Hematopoietic multipotent progenitor cell treated with erythropoietin and hydrocortisone succinate and interleukin-3 and kit ligand, for 6 days (in vitro differentiated cells): ENCODE data around the gene VWA5B1.

ENCODE experiments used
- DNase-seq: peaks from one replicate; pipeline ENCODE4 v3.0.0-alpha.2; 2015

VWA5B1 gene

DNA sequence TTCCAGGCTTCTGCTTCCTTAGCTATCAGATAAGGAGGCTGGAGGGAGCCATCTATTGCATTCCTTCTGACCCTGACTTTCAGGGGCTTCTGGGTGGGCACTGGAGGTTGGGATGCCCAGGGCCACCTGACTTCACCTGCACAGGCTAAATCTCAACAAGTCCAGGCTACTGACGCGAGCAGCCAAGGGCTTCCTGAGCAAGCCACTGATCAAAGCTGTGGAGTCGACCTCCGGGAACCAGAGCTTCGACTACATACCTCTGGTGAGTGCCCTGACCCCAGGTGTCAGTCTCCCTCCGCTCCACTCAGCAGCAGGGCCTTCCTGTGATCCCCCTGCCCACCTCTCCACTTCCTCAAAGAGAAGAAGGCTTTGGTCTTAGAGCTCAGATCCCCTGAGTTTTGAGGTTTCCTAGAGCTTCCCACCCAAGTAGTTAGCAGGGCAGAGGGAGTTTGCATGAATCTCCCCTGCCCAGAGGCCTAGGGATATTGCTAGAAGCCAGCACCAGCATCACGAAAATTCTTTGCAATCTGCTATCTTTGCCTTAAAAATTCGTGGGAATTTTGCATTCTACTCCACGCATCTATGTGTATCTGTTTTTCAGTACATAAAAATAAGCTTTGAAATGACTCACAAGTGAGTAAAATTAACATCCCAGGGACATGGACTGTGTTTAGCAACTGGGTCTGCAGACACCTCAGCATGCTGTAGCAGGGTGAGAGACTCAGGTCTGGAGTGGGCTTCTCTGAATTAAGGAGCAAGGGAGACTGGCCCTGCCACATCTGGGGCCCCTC is 61.4 kb downstream of the VWA5B1 start:
- no peak for DNase-seq

DNA sequence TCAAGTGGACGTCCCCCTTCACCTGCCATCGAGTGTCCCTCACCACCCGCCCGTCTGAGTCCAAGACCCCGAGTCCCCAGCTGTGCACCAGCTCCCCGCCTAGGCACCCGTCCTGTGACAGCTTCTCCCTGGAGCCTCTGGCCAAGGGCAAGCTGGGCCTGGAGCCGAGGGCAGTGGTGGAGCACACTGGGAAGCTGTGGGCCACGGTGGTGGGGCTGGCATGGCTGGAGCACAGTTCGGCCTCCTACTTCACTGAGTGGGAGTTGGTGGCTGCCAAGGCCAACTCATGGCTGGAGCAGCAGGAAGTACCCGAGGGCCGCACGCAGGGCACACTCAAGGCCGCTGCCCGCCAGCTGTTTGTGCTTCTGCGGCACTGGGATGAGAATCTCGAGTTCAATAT is 63.2 kb downstream of the VWA5B1 start:
- no peak for DNase-seq

DNA sequence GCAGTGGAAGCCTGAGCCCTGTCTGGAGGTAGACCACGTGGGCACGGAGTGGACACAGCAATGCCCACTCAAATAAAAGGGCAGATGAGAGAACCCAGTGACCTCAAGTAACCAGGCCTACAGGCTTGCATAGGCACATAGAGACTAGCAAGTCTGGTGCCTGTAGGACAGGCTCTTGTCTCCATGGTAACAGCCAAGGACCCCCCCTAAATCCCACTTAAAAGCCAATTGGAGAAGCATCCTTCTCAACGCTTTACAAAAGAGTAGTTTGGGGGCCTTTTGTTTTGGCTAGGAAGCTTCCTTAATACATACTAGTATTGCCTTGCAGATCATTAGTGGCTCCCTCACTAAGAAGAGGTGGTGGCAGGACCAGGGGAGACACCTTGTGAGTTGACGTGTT is 63.9 kb downstream of the VWA5B1 start:
- DNase-seq = no peak

DNA sequence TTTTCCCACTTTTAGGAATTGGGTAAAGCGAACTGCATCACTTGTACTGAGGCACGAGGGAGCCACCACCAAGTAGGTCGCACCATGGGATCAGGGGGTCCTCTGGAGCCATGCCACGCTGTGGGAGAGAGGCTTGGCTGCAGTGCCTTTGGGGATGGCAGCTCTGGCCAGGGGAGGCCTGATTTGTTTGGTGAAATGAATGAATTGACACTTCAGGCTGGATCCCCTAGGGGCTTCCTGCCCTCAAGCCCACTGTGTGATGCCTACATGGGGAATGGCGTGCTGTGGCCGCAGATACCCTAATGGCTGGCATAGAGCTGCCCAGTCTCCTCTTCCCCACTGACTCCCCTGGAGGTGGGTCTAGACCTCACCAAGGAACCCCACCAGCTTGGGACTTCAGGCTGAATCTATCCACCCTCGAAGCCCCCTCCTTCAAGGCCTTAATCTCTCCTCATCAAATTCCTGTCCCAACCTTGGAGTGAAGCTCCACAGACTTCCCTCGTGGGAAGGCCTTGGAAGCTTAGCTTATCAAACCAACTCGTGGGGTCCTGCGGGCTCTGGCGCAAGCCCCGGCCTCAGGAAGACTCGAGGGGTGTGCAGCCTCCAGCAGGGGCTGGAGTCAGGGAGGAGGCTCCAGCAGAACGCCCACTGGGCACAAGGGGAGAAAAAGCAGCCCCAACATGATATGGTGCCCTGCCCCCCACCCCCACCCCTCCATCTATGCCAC is 64.6 kb downstream of the VWA5B1 start:
- no peak for DNase-seq

DNA sequence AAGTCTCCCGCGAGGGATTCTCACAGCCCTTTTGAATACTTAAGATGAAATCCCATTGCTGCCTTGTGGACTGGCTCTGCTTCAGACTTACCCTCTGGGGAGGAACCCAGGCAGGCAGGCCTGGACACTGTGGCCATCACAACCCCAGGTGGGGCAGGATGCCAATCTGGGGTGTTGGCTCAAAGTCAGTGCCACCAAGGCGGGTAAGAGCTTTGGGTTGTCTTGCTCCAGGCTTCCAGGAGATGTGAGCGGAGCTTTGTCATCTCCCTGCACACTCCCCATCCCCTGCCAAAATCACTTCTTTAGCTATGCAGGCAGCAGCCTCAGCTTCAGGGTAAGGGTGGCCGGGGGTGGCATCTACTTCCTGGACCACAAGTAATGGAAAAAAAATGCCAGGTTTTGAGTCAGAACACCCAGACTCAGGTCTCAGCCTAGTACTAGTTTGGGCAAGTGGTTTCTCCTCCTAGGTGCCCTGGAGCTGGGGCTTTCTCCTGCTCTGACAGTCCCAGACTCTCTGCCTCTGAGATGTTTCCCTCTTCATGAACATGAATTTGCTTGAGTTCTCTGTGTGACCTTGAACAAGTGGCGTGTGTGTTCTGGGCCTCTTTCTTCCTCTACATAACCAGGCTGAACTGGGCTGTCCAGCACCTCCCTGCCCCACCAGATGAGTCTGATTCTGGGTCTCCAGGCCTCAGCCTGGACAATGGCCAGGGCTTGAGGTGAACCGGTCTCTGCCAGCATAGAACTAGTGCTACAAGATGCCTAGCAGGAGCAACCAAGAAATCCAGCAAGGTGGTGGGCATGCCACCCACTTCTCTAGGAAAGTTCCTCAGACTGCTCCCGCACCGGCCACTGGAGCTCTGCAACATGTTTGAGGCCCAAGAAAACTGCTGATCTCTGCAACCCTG is 65.4 kb downstream of the VWA5B1 start:
- no peak for DNase-seq

DNA sequence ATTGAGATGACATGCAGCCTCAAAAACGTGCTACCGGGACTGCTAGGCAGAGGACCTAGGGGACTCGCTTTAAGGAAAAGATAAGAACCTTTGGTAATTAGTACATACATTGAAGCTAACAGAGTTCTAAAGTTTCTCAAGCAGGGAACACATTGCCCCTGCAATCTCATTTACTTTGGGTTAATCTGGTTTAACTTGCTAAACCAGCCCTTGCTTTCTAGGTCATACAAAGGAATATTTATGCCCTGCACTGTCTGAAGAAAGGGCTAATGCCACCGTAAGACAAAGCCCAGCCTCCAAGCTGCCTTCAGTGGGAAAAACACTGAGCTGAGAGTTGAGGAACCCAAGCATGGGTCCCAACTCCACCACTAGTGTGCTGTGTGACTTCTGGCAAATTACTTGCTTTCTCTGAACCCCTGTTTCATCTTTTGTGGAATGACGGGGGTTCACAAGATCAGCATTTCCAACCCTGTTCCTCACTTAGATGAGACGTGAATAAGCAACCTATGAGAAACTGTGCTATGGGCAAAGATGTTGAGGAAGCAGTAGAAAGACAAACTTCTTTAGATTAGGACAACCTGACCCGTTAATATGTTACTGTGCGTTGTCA is 66.3 kb downstream of the VWA5B1 start:
- DNase-seq = no peak

DNA sequence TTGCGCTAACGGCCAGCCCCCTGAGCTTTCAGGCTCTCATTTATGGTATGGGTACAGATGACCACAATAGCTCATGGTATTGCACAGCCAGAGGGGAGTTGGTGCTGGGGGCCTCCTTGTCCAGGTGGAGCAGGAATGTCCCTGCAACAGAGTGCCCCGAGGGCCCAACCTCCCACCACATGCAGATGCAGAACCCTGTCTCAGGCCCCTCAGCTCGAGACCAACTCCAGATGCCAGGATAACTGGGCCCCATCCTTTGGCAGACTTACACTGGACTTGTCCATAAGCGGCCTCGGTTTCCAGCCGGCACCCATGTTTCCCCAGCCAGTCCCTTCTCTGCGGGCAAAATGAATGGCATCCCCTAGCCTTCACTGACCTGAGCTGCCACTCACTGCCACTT is 67.1 kb downstream of the VWA5B1 start:
- no peak for DNase-seq

DNA sequence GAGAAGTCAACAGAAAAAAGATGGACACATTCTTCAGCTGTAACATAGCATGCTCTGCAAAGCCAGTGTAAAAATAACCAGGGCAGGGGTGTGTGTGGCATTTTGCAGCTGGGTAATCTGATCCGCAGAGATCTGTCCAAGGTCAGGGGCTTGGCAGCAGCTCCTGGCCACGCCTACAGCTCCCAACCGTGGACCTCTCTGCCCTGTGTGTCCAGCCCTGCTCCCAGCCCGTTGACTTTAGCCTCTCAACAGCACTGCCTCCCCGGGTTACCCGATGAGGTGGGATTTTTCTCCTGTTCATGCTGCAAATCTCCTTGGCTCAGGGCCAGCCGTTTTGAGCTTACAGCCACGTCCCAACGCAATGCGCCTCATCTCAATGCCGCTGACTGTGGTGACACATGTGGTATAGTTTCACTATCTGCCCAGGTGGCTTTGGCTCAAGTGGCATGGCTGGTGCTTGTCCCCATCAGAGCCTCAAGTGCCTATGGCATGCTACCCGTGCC is 68.1 kb downstream of the VWA5B1 start:
- DNase-seq = no peak

DNA sequence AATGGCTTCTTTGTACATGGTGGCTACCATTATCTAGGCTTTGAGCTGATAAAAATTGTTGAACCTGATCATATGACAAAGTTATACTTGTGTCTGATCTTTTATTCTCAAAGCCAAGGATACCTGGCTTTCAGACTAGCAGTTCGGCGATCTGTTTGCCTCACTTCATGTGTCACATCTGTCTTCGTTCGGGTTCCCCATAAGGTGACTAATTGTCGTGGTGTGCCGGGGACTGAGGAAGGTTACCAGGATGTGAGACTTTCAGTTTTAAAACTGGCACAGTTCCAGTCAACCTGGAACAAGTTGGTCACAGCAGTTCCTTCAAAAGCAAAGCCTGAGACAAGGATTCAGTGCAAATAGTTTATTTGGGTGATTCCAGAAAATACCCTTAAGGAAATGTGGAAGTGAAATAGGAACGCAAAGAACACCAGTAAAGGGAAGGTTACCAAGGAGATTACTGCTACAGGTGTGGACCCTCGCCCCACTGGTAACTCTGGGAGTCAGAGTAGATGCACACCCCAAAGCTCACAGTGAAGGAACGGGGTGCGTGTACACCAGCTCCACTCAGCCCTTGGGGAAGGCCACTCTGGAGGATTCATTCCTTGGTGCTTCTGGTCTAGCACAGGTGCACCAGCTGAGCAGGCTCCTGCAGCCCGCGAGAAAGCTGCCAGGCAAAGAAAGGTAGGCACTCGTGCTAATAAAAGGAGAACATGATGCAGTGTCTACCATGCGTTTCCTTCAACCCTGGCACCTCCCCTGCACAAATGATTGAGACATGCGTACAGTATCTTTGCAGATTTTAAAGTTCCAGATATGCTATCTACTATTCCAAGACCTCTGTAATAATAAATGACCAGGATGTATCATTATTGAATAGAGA is 69.0 kb downstream of the VWA5B1 start:
- DNase-seq = no peak

DNA sequence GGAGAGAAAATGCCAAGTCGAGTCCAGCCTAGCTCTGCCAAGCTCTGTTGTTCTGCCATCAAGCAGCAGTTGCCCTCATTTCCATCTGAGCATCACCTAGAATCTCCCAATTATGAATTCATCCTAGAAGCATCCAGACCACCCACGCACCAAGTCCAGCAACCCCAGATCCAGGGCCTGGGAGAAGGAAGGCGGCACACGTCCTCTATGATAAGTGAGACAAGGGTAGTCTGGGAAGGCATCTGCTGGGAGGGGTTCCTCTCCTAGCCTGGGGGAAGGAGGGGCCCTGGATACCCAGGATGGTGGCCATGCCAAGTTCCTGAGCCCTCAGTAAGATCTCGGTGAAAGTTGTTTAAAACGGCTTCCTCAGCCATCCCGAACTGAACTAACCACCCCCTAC is 70.7 kb downstream of the VWA5B1 start:
- DNase-seq = no peak

DNA sequence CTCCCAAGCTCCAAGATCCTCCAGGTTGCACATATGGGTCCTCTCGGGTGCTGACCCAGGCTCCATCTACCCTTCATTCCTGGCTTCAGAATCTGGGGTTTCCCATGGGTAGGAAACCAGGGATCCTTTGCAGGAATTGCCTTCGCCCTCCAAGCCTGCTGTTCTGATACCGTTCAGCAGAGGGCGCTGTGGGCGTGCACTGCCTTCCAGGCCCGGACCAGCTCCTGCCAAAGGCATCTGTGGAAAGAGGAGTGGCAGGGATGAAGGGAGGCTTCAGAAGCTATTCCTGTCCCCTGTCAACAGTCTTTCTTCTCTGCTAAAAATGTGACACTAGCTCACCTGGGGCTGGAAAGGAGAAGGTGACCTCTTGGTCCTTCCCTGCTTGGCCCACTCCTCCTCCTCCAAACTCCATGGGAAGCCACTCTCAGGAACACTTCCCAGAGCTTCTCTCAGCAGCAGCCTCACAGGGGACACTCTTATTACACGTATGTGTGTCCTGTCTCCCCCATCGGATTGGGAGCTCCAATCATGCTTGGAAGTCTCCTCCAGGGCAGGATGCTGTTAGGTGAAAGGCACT is 71.2 kb downstream of the VWA5B1 start:
- peak; percentile 38 for DNase-seq

DNA sequence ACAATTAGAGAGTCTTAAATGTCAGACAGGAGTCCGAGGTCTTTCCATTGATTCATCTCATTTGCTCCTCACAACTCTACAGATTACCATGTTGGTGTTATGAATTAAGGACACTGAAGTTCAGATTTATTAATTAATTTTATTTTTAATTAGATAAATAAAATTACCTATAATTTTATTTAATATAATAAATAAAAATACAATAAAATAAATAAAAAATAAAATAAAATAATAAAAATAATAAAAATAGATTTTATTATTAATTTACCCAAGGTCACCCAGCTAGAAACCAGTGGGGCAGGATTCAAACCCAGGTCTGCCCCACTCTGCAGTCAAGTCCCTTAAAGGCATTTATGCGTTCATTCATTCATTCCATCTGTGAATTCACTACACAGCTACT is 72.2 kb downstream of the VWA5B1 start:
- no peak for DNase-seq

DNA sequence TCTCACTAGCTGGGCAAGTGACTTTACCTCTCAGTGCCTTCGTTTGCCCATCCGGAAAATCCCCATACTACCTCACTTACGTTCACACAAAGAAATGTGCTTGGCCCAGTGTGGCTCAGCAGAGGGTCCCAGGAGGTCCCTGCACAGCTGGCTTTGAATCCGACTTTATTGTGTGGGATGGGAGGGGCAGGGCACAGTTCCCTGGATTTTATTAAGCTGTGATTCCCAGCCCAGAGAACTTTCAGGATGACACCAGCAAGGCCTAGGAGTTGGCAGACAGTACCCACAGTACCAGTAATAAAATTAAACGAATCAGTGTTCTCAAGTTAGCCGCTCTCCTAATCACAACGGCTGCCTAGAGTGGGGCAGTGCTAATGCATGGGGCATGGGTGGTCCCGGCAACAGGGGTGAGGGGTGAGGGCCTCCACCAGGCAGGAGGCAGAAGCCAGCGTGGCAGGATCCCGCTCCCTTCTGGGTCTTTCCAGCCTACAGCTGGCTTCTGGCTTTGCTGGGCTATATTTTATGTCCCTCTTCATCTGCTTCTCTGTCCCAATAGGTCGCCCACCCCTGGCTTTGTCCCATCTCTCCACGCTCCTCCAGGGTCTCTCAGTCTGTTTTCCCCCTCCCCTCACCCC is 74.9 kb downstream of the VWA5B1 start:
- DNase-seq = no peak

DNA sequence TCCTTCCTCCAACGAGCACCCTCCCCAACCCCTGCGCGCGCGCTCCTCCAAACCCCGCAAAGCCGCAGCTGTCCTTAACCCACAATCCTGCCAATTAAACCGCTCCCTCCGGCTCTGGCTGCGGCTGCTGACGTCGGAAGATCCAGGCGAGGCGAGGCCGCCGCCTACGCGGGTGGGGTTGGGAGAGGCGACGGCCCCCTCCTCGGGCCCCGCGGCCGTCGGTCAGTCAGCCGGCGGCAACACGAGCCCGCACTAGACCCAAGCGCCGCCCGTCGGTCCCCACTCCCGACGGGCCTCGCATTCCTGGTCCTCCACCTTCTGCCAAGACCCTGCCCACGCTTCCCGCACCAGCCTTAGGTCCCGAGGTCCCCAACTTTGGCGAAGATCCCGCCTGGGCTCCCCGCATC is 75.4 kb downstream of the VWA5B1 start:
- DNase-seq = no peak

DNA sequence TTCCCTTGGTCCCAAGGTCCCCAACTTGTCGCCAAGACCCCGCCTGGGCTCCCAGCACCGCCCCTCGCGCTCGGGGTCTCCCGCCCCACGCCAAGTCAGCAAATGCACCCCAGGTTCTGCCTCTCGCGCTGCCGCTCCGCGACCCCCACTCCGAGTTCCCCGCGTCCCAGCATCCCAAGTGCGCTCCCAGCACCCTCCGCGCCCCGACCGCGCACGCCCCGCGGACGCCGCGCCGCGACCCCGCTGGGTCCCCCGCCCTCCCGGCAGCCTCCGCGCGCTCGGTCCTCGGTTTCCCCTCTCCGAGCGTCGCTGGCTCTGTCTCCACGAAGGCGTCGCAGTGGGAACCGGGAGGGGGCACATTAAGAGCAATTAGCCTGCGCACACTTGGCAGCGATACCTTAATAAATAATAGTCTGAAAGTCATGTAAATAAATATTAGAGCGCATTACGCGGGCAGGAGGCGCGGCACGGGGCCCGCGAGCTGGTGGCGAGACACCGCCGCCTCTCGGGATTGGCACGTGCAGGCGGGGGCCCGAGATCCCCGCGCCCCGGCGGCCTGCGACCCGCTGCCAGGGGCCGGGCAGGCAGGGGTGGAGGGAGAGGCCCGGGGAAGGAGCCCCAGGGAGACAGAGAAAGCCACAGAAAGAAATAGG is 75.9 kb downstream of the VWA5B1 start:
- DNase-seq = no peak

DNA sequence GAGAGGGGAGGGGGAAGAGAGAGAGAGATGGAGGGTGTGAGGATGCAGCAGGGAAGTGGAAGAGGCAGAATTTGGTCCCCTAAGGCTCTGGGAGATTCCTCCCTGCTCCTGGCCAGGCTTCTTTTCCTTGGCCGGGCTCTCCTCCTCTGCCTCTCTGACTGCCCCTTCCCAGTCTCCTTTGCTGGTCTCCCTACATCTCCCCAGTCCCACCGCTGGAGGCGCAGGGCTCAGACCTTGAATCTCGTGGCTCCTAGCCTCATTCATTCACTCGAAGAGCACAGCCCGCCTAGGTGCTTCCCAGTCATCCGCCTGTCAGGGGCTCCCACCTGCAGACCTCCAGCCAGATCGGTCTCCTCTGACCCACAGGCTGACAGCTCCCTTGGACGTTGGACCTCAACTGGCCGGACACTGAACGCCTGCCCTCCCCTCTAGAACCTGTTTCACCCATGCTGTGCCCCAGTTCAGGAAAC is 76.5 kb downstream of the VWA5B1 start:
- peak; percentile 50 for DNase-seq

DNA sequence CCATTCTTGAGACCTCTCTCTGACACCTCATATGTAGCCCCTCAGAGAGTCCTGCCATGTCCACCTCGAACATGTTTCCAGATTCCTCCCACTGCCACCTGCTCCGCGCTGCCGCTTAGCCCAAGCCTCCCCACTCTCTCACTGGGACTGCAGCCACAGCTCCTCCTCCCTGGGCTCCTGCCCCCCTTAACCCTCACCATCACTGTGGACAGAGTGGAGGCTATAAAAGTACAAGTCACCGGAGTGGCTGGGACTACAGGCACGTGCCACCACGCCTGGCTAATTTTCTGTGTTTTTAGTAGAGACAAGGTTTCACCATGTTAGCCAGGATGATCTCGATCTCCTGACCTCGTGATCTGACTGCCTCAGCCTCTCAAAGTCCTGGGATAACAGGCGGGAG is 77.0 kb downstream of the VWA5B1 start:
- DNase-seq = no peak

DNA sequence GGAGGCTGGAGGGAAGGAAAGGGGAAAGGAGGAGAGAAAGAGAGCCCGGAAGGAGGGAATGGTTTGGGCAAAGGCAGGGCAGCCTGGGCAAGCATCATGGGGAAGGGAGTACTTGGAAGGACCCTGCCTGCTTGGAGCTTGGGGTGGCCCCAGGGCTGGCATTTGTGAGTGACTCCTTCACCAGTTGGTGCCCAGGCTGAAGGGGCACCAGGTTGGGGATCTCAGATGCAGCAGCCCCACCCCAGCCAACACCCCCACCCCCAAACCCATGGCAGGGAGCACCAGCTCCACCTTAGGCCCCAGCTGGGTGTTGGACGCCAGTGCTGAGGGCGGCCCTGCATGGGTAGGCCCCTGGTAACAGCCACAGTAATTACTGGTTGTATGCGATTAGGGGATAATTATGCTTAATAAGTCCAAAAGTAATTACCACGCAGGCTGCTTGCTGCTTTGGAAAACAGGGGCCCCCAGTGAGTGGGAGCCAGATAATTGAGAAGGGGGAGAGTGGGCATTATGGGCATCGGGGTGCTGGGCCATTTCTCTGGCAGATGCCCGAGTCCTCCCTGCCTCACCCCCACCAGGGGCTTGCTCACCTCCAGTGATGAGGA is 78.3 kb downstream of the VWA5B1 start:
- no peak for DNase-seq

DNA sequence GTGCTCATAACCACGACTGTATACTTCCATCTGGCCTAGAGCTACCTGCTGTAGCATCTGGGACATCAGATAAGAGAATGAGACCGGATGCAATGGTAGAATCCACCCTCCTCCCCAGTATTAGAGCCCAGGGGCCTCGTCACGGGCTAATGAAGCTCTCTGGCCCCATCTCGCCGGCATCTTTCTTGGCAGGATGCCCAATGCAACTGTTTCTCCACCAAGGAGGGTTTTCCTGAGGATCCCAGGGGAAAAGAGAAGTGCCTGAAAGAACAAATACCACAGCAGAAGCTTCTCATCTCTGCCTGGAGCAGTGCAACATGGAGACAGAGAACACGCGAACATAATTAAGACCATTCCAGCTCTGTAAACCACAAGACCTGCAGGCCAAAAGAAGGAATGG is 80.0 kb downstream of the VWA5B1 start:
- DNase-seq = no peak

DNA sequence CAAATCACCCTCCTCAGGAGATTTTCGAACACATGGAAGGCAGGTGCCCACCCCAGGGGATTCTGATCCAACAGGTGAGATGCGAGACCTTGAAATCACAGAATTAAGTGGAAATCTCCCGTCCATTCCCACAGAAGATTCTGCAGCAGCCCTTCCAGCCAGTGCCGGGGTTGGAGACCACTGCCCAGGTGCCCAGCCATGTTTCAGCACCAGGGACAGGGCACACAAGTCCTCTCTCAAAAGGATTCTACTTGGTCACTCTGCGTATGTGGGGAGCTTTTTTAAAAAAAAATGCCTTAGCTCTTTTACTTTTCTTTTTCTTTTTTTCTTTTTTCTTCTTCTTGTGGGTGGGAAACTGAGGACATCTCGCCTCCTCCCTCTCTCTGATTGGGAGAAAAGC is 80.7 kb downstream of the VWA5B1 start:
- peak; percentile 35 for DNase-seq
